Stimulated activated CD8-positive, alpha-beta memory T cell treated with anti-CD3 and anti-CD28 coated beads, Interleukin-7, amount 100 ng/mL, for 48 hours (primary cell): ENCODE data around the gene RFX3.

Source experiments
- DNase-seq, 2 donors: peaks; one replicate each; pipeline ENCODE4 v3.0.0-alpha.2; 2020; ENCODE audit warnings: low read depth in 1 of 2; ENCODE audit errors: extremely low read depth in 1 of 2

RFX3 gene

GRCh38 chr9:3436629-3437420 lies 89.0 kb downstream of the RFX3 start:
- no peak for DNase-seq

- no peak for DNase-seq
Observed at GRCh38 chr9:3435732-3436131, 90.1 kb downstream of the RFX3 start.

- no peak for DNase-seq
Observed at GRCh38 chr9:3434594-3434993, 91.2 kb downstream of the RFX3 start.

GRCh38 chr9:3433754-3434153 lies 92.0 kb downstream of the RFX3 start:
- DNase-seq, result no peak

GRCh38 chr9:3433066-3433465 lies 92.7 kb downstream of the RFX3 start:
- no peak for DNase-seq

GRCh38 chr9:3431890-3432289 lies 93.9 kb downstream of the RFX3 start:
- no peak for DNase-seq

- no peak for DNase-seq
Observed at GRCh38 chr9:3419893-3420292, 105.9 kb downstream of the RFX3 start.

- DNase-seq, result no peak
Observed at GRCh38 chr9:3415906-3416305, 109.9 kb downstream of the RFX3 start.

- no peak for DNase-seq
Observed at GRCh38 chr9:3413984-3414383, 111.8 kb downstream of the RFX3 start.

GRCh38 chr9:3410461-3410860 lies 115.3 kb downstream of the RFX3 start:
- no peak for DNase-seq

GRCh38 chr9:3409453-3409852 lies 116.3 kb downstream of the RFX3 start:
- no peak for DNase-seq

- no peak for DNase-seq
Observed at GRCh38 chr9:3403315-3403714, 122.5 kb downstream of the RFX3 start.

GRCh38 chr9:3401221-3401954 lies 124.4 kb downstream of the RFX3 start:
- no peak for DNase-seq

- no peak for DNase-seq
Observed at GRCh38 chr9:3398232-3398648, 127.6 kb downstream of the RFX3 start.

GRCh38 chr9:3397766-3398165 lies 128.0 kb downstream of the RFX3 start:
- DNase-seq, result no peak

- no peak for DNase-seq
Observed at GRCh38 chr9:3391414-3391813, 134.4 kb downstream of the RFX3 start.

GRCh38 chr9:3386753-3387152 lies 139.0 kb downstream of the RFX3 start:
- no peak for DNase-seq

GRCh38 chr9:3385871-3386270 lies 139.9 kb downstream of the RFX3 start:
- peak in 1 of 2 donors; percentile 29 for DNase-seq

- no peak for DNase-seq
Observed at GRCh38 chr9:3371842-3372241, 154.0 kb downstream of the RFX3 start.

GRCh38 chr9:3370715-3371114 lies 155.1 kb downstream of the RFX3 start:
- DNase-seq, result no peak

- no peak for DNase-seq
Observed at GRCh38 chr9:3367185-3367584, 158.6 kb downstream of the RFX3 start.

- DNase-seq, result no peak
Observed at GRCh38 chr9:3361689-3362392, 164.0 kb downstream of the RFX3 start.
